Muscle of leg (tissue), 11 donors: ENCODE results near the gene PES1. TPM values are rescaled to one million over a fixed set of nuclear protein-coding genes. Genes with fewer than 3 reads are reported as not detected.
"Not testable (repeated sequence)": the region's sequence is repeated elsewhere in the genome, so short reads cannot be mapped to it uniquely, and the experiment has no call there.

ENCODE experiments used
- DNase-seq: peaks from one replicate; pipeline ENCODE4 v3.0.0; 2013
- H3K27ac ChIP-seq: one replicate; pipeline ENCODE4 v1.5.1; 2013; ENCODE audit warnings: mild to moderate bottlenecking, low read length, control low read depth
- H3K27me3 ChIP-seq: one replicate; pipeline ENCODE4 v1.6.1; 2013; ENCODE audit warnings: low read length; ENCODE audit not compliant: control insufficient read depth, insufficient read depth
- H3K36me3 ChIP-seq: one replicate; pipeline ENCODE4 v1.6.1; 2013; ENCODE audit warnings: low read length; ENCODE audit not compliant: control insufficient read depth, insufficient read depth
- H3K4me1 ChIP-seq: one replicate; pipeline ENCODE4 v1.6.1; 2013; ENCODE audit warnings: low read length; ENCODE audit not compliant: control insufficient read depth, insufficient read depth
- H3K4me3 ChIP-seq: one replicate; pipeline ENCODE4 v1.5.1; 2013; ENCODE audit warnings: low read length, control low read depth
- H3K9me3 ChIP-seq: replicated peaks from 2 replicates; pipeline ENCODE4 v1.6.1; 2013; ENCODE audit warnings: low read depth, low read length; ENCODE audit not compliant: control insufficient read depth
- WGBS: methylation state at CpG from one replicate; pipeline ENCODE4 v1.1.5; 2013; ENCODE audit warnings: missing lambda C conversion rate; ENCODE audit not compliant: insufficient coverage; 5-methylcytosine and 5-hydroxymethylcytosine counted together
- polyA plus RNA-seq, 8 donors: library from polyadenylated mRNA; unstranded; fragments of 120-200 nt; gene quantifications; one replicate each; pipeline versions ENCODE4 v1.2.1 to v1.2.3, GENCODE V29; 2013; ENCODE audit warnings: inconsistent platforms in 1 of 8, low replicate concordance in 1 of 8; ENCODE audit not compliant: insufficient read length in 8 of 8, insufficient read depth in 1 of 8
- total RNA-seq: library from RNA; stranded (reverse); fragments of 120-200 nt; gene quantifications from one replicate; pipeline ENCODE4 v1.2.4, GENCODE V29; 2013

PES1 gene
- total and polyA plus RNA-seq, 9 donors, result 44.8 to 63.2 (median 51.5) TPM

- no peak for DNase-seq
- Histone ChIP-seq H3K9me3 (no peaks in the 10 kb centered on the region), H3K4me1 (peaks cover 3% of the 10 kb centered on the region), H3K4me3 (no peak overlapping the region), H3K27ac (no peak overlapping the region), H3K36me3 (no peaks in the 10 kb centered on the region), H3K27me3 (peaks cover 5% of the 10 kb centered on the region)
- 67% methylated on average over 4 of the region's 10 CpGs for WGBS
These were observed 23.4 kb downstream of the PES1 start for GRCh38 chr22:30568137-30568805.

- H3K4me1 ChIP-seq, H3K27me3 ChIP-seq, H3K27ac ChIP-seq, DNase-seq, H3K36me3 ChIP-seq, H3K4me3 ChIP-seq, H3K9me3 ChIP-seq: not testable (repeated sequence)
- WGBS, result 82% methylated on average over 3 of the region's 6 CpGs
These were observed 24.4 kb downstream of the PES1 start for GRCh38 chr22:30567277-30567676.

- H3K27me3 ChIP-seq, result no peaks in the 10 kb centered on the region
- no peaks in the 10 kb centered on the region for H3K36me3 ChIP-seq
- no peak for DNase-seq
- no peaks in the 10 kb centered on the region for H3K4me1 ChIP-seq
- no CpG with 5 or more reads among the region's 7 CpGs for WGBS
- no peak overlapping the region for H3K4me3 ChIP-seq
- no peak overlapping the region for H3K27ac ChIP-seq
- H3K9me3 ChIP-seq, result no peaks in the 10 kb centered on the region
These were observed 25.6 kb downstream of the PES1 start for GRCh38 chr22:30566125-30566524.

GRCh38 chr22:30565341-30565740 is 26.4 kb downstream of the PES1 start:
- Histone ChIP-seq H3K27ac (no peak overlapping the region), H3K36me3 (no peaks in the 10 kb centered on the region), H3K9me3 (no peaks in the 10 kb centered on the region), H3K4me1 (no peaks in the 10 kb centered on the region), H3K4me3 (no peak overlapping the region), H3K27me3 (no peaks in the 10 kb centered on the region)
- whole genome bisulfite sequencing, result 73% methylated on average over 4 of the region's 4 CpGs
- no peak for DNase-seq

- 20% methylated on average over 1 of the region's 3 CpGs for WGBS
- Histone ChIP-seq H3K27me3 (no peaks in the 10 kb centered on the region), H3K36me3 (no peaks in the 10 kb centered on the region), H3K9me3 (no peaks in the 10 kb centered on the region), H3K4me3 (no peak overlapping the region), H3K4me1 (no peaks in the 10 kb centered on the region), H3K27ac (no peak overlapping the region)
- no peak for DNase-seq
These were observed 27.0 kb downstream of the PES1 start for GRCh38 chr22:30564761-30565119.

GRCh38 chr22:30564045-30564760 is 27.5 kb downstream of the PES1 start:
- WGBS, result 80% methylated on average over 8 of the region's 8 CpGs
- Histone ChIP-seq H3K4me1 (no peaks in the 10 kb centered on the region), H3K27ac (no peak overlapping the region), H3K27me3 (no peaks in the 10 kb centered on the region), H3K36me3 (no peaks in the 10 kb centered on the region), H3K9me3 (no peaks in the 10 kb centered on the region), H3K4me3 (no peak overlapping the region)
- DNase-seq, result no peak

GRCh38 chr22:30562366-30562765 is 29.3 kb downstream of the PES1 start:
- no peak for DNase-seq
- no peaks in the 10 kb centered on the region for H3K4me1 ChIP-seq
- H3K36me3 ChIP-seq, result no peaks in the 10 kb centered on the region
- H3K27ac ChIP-seq, result no peak overlapping the region
- 63% methylated on average over 3 of the region's 6 CpGs for WGBS
- no peaks in the 10 kb centered on the region for H3K9me3 ChIP-seq
- H3K27me3 ChIP-seq, result no peaks in the 10 kb centered on the region
- H3K4me3 ChIP-seq, result no peak overlapping the region

GRCh38 chr22:30561402-30562189 is 30.1 kb downstream of the PES1 start:
- no peaks in the 10 kb centered on the region for H3K9me3 ChIP-seq
- H3K36me3 ChIP-seq, result no peaks in the 10 kb centered on the region
- H3K27me3 ChIP-seq, result no peaks in the 10 kb centered on the region
- no peak overlapping the region for H3K4me3 ChIP-seq
- no peaks in the 10 kb centered on the region for H3K4me1 ChIP-seq
- DNase-seq, result no peak
- 59% methylated on average over 6 of the region's 10 CpGs for WGBS
- H3K27ac ChIP-seq, result no peak overlapping the region

GRCh38 chr22:30560643-30561202 is 31.0 kb downstream of the PES1 start:
- not testable (repeated sequence) for H3K36me3 ChIP-seq, H3K4me1 ChIP-seq, H3K9me3 ChIP-seq, DNase-seq, H3K27me3 ChIP-seq, H3K4me3 ChIP-seq, H3K27ac ChIP-seq
- WGBS, result 79% methylated on average over 9 of the region's 11 CpGs

- H3K4me3 ChIP-seq, result no peak overlapping the region
- no peaks in the 10 kb centered on the region for H3K4me1 ChIP-seq
- no peak for DNase-seq
- no peaks in the 10 kb centered on the region for H3K9me3 ChIP-seq
- WGBS, result 20% methylated on average over 1 of the region's 6 CpGs
- H3K27me3 ChIP-seq, result no peaks in the 10 kb centered on the region
- H3K27ac ChIP-seq, result no peak overlapping the region
- H3K36me3 ChIP-seq, result peaks cover under 1% of the 10 kb centered on the region
These were observed 31.8 kb downstream of the PES1 start for GRCh38 chr22:30559889-30560288.
